ENCODE measurements around the gene ADGRA1.

ADGRA1 gene

GRCh38 chr10:133125901-133126300, 38.2 kb downstream of the ADGRA1 start:
- H3K4me3 Mint-ChIP-seq: no peak overlapping the region
- peaks cover 33% of the 10 kb centered on the region for H3K27me3 Mint-ChIP-seq (ENCODE audit: low read depth)

DNA sequence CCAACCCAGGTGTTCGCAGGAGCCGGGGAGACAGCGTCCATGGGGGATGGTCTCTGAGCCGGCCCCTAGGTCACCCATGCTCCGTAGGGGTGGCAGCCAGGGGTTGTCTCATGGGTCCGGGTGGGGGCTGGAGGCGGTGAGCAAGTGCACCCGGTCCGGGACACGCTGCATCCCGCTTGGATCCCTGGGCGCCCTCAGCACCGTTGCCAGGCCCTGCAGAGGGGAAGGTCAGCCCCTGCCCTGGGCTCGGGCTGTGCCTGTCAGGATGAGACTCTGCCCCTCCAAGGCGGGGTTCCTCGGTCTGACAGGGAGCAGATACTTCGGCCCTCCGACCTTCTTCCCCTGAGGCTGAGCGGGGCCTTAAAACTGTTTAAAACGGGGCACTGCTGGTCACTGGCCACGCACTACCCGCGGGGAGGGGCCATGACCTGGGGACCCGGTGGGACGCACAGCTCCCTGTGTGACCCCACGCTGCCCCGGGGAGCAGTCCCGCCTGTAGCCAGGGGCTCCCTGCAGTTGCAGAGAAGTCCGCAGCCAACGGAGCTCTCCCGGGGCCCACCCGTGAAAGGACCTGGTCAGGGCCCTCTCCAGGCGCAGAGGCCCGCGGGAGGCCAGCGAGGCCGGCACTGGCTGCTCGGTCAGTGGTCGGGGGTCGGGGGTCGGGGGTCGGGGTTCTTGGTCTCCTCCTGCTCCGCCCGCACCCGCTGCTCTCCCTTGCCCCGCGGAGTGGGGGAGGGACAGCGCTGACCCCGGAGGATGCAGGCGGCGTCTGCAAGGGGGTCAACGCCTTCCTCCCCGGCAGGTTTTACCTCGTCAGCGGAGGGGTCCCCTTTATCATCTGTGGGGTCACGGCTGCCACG, 38.9 kb downstream of the ADGRA1 start:
- peaks cover 5% of the 10 kb centered on the region for H3K4me1 Mint-ChIP-seq
- H3K36me3 Mint-ChIP-seq (ENCODE audit: low read depth): no peaks in the 10 kb centered on the region

More at GRCh38 chr10:133125901-133126300, 38.2 kb downstream of the ADGRA1 start:
- H3K4me1 Mint-ChIP-seq: peaks cover 5% of the 10 kb centered on the region
- H3K9me3 Mint-ChIP-seq: no peaks in the 10 kb centered on the region
- H3K27ac Mint-ChIP-seq: no peak overlapping the region
- no peaks in the 10 kb centered on the region for H3K36me3 Mint-ChIP-seq (ENCODE audit: low read depth)
- TF ChIP-seq, protein P1, sequence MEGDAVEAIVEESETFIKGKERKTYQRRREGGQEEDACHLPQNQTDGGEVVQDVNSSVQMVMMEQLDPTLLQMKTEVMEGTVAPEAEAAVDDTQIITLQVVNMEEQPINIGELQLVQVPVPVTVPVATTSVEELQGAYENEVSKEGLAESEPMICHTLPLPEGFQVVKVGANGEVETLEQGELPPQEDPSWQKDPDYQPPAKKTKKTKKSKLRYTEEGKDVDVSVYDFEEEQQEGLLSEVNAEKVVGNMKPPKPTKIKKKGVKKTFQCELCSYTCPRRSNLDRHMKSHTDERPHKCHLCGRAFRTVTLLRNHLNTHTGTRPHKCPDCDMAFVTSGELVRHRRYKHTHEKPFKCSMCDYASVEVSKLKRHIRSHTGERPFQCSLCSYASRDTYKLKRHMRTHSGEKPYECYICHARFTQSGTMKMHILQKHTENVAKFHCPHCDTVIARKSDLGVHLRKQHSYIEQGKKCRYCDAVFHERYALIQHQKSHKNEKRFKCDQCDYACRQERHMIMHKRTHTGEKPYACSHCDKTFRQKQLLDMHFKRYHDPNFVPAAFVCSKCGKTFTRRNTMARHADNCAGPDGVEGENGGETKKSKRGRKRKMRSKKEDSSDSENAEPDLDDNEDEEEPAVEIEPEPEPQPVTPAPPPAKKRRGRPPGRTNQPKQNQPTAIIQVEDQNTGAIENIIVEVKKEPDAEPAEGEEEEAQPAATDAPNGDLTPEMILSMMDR (IDR thresholded peaks at IDR 0.05; ENCODE audit: unreplicated experiment in 3 of 3): no peak

DNA sequence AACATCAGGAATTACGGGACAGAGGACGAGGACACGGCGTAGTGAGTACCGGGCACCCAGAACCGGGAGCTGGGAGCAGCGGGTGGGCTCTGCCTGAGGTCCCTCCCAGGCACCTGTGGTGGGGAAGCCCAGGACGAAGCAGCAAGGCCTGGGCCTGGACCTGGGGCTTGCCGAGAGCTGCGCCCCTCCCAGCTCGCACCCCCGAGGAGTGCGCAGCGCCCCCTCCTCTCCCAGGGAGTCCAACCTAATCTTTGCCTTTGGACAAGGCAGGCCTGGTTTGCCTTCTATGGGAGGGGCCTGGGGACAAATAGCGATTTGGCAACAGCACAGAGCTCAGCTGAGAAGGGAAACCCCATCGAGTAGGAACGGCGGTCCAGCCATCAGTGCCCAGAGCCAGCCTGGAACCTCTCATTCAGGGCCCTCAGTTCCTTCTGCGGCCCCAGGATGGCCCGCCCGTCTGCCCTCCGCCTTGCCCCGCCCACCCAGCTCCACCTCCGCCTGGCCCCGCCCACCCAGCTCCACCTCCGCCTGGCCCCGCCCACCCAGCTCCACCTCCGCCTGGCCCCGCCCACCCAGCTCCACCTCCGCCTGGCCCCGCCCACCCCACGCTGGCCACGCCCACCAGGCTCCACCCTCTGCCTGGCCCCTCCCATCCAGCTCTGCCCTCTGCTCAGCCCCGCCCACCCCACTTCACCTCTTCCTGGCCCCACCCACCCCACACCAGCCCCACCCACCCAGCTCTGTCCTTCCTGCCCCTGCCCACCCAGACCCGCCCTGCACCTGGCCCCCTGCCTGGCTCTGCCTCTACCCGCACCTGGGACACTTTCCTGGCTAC, 39.8 kb downstream of the ADGRA1 start:
- H3K36me3 Mint-ChIP-seq (ENCODE audit: low read depth): no peaks in the 10 kb centered on the region
- H3K4me3 Mint-ChIP-seq: no peak overlapping the region
- H3K27ac Mint-ChIP-seq: no peak overlapping the region
- TF ChIP-seq, protein P1 (IDR thresholded peaks at IDR 0.05; ENCODE audit: unreplicated experiment in 3 of 3): no peak
- no peaks in the 10 kb centered on the region for H3K9me3 Mint-ChIP-seq
- peaks cover 11% of the 10 kb centered on the region for H3K4me1 Mint-ChIP-seq
- H3K27me3 Mint-ChIP-seq (ENCODE audit: low read depth): peaks cover 36% of the 10 kb centered on the region

More for the DNA sequence above, 38.9 kb downstream of the ADGRA1 start:
- H3K4me3 Mint-ChIP-seq: no peak overlapping the region
- TF ChIP-seq, protein P1 (IDR thresholded peaks at IDR 0.05; ENCODE audit: unreplicated experiment in 3 of 3): no peak
- H3K27ac Mint-ChIP-seq: no peak overlapping the region
- H3K9me3 Mint-ChIP-seq: no peaks in the 10 kb centered on the region
- H3K27me3 Mint-ChIP-seq (ENCODE audit: low read depth): peaks cover 36% of the 10 kb centered on the region

DNA sequence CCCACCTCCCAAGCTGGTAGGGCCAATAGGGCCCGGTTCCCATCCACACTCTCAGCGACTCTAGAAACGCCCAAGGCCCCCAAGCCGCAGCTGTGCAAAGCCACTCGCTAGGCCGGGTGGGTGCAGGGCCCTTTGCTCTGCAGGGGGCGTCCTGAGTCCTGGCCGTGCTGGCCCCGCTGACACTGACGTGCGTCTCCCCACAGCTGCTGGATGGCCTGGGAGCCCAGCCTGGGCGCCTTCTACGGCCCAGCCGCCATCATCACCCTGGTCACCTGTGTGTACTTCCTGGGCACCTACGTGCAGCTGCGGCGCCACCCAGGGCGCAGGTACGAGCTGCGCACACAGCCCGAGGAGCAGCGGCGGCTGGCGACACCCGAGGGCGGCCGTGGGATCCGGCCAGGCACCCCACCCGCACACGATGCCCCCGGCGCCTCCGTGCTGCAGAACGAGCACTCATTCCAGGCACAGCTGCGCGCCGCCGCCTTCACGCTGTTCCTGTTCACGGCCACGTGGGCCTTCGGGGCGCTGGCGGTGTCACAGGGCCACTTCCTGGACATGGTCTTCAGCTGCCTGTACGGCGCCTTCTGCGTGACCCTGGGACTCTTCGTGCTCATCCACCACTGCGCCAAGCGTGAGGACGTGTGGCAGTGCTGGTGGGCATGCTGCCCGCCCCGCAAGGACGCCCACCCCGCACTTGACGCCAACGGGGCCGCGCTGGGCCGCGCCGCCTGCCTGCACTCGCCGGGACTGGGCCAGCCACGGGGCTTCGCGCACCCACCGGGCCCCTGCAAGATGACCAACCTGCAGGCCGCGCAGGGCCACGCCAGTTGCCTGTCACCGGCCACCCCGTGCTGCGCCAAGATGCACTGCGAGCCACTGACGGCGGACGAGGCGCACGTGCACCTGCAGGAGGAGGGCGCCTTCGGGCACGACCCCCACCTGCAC, 40.7 kb downstream of the ADGRA1 start:
- H3K4me3 Mint-ChIP-seq: no peak overlapping the region
- peaks cover 11% of the 10 kb centered on the region for H3K4me1 Mint-ChIP-seq
- H3K36me3 Mint-ChIP-seq (ENCODE audit: low read depth): no peaks in the 10 kb centered on the region
- H3K27ac Mint-ChIP-seq: no peak overlapping the region
- TF ChIP-seq, protein P1 (IDR thresholded peaks at IDR 0.05; ENCODE audit: unreplicated experiment in 3 of 3): no peak
- H3K9me3 Mint-ChIP-seq: no peaks in the 10 kb centered on the region
- H3K27me3 Mint-ChIP-seq (ENCODE audit: low read depth): peaks cover 32% of the 10 kb centered on the region

DNA sequence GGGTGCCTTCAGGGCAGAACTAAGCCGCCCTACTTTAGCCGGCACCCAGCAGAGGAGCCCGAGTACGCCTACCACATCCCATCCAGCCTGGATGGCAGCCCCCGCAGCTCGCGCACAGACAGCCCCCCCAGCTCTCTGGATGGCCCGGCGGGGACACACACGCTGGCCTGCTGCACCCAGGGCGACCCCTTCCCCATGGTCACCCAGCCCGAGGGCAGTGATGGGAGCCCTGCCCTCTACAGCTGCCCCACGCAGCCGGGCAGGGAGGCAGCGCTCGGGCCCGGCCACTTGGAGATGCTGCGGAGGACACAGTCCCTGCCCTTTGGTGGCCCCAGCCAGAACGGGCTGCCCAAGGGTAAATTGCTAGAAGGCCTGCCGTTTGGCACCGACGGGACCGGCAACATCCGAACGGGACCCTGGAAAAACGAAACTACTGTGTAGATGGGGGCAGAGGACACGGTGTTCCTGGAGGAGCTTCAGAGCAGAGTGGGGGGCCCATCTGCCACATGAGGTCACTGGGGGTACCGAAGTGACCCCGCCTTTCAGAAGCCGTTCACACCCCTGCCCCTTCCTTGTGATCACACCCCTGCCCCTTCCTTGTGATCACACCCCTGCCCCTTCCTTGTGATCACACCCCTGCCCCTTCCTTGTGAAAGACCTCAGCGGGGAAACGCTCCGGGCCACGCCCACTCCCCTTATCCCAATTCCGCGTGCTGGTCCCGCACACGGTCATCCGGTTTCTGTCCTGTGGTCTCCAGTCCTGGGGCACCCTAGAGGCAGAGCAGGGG, 41.5 kb downstream of the ADGRA1 start:
- Mint-ChIP-seq H3K36me3 (ENCODE audit: low read depth) (no peaks in the 10 kb centered on the region), H3K4me1 (peaks cover 11% of the 10 kb centered on the region), H3K9me3 (no peaks in the 10 kb centered on the region), H3K27me3 (ENCODE audit: low read depth) (peaks cover 24% of the 10 kb centered on the region), H3K27ac (no peak overlapping the region), H3K4me3 (no peak overlapping the region)
- TF ChIP-seq, protein P1 (IDR thresholded peaks at IDR 0.05; ENCODE audit: unreplicated experiment in 3 of 3): no peak
